H1 (cell line): ENCODE data around the gene SMS.

Experiments
- BACH1 ChIP-seq: IDR thresholded peaks from 2 replicates; pipeline ENCODE4 v1.6.1; 2012; ENCODE audit warnings: low read length, improper control_type of control experiment
- CBX5 ChIP-seq: fragments of 300-800, 300-1000 bp; sonication (generic); IDR thresholded peaks from 2 replicates; pipeline ENCODE4 v1.7.1; 2016; ENCODE audit warnings: antibody characterized with exemption, low read length, low read depth
- CREB1 ChIP-seq: IDR thresholded peaks from 2 replicates; pipeline ENCODE4 v1.6.1; 2012; ENCODE audit warnings: inconsistent platforms
- CTCF ChIP-seq, 3 experiments: IDR thresholded peaks; 1 replicate in 2 of 3; 2 replicates in 1 of 3; pipeline versions ENCODE4 v1.5.1 to v1.6.1; 2011; ENCODE audit warnings: low read length in 3 of 3, mild to moderate bottlenecking in 3 of 3, inconsistent platforms in 2 of 3, low read depth in 1 of 3, moderate library complexity in 1 of 3; ENCODE audit not compliant: insufficient read depth in 1 of 3; ENCODE audit errors: control extremely low read depth in 1 of 3
- GABPA ChIP-seq: IDR thresholded peaks from 2 replicates; pipeline ENCODE4 v1.6.1; 2011; ENCODE audit warnings: mild to moderate bottlenecking, low read length, moderate library complexity, borderline replicate concordance; ENCODE audit not compliant: insufficient read depth
- HDAC6 ChIP-seq: IDR thresholded peaks from one replicate; pipeline ENCODE4 v1.7.1; 2012; ENCODE audit warnings: low read depth, mild to moderate bottlenecking, inconsistent platforms, low read length, moderate library complexity
- POLR2A ChIP-seq, 2 experiments: IDR thresholded peaks; 1 replicate in 1 of 2; 2 replicates in 1 of 2; pipeline ENCODE4 v1.6.1; 2011; ENCODE audit warnings: low read depth in 2 of 2, low read length in 2 of 2, mild to moderate bottlenecking in 2 of 2; ENCODE audit errors: control extremely low read depth in 1 of 2
- RNF2 ChIP-seq: fragments of 200-900, 300-1000 bp; sonication (generic); IDR thresholded peaks from 2 replicates; pipeline ENCODE4 v1.7.1; 2016; ENCODE audit warnings: borderline replicate concordance, low read depth, mild to moderate bottlenecking, antibody characterized with exemption, low read length; ENCODE audit not compliant: poor library complexity, severe bottlenecking; ENCODE audit errors: missing control alignments
- SUZ12 ChIP-seq: fragments of 200-600 bp; sonication (generic); IDR thresholded peaks from 2 replicates; pipeline ENCODE4 v1.6.1; 2012; ENCODE audit warnings: mild to moderate bottlenecking, inconsistent platforms, low read length, moderate library complexity, mixed read lengths
- ZNF274 ChIP-seq: IDR thresholded peaks from 2 replicates; pipeline ENCODE4 v1.7.0; 2012; ENCODE audit warnings: low read length, borderline replicate concordance; ENCODE audit errors: extremely low read depth

- TF ChIP-seq GABPA (no peak), CTCF (IDR thresholded peaks at IDR 0.05; ENCODE audit: control extremely low read depth in 1 of 3, insufficient read depth in 1 of 3, low read depth in 1 of 3, low read length in 3 of 3) (no peak), CBX5 (no peak), CREB1 (no peak), BACH1 (no peak), POLR2A (IDR thresholded peaks at IDR 0.05; ENCODE audit: control extremely low read depth in 1 of 2, low read depth in 2 of 2, low read length in 2 of 2) (no peak), HDAC6 (no peak), RNF2 (no peak), SUZ12 (no peak), ZNF274 (no peak)
Measured at GRCh38 chrX:21959362-21960051, 19.0 kb downstream of the SMS start.
